ENCODE measurements around the gene NID1. TPM values are rescaled to one million over a fixed set of nuclear protein-coding genes. Genes with fewer than 3 reads are reported as not detected.

Gene NID1
- total RNA-seq, 4 donors from 2014 or later, result 131 to 458 (median 203) TPM

DNA sequence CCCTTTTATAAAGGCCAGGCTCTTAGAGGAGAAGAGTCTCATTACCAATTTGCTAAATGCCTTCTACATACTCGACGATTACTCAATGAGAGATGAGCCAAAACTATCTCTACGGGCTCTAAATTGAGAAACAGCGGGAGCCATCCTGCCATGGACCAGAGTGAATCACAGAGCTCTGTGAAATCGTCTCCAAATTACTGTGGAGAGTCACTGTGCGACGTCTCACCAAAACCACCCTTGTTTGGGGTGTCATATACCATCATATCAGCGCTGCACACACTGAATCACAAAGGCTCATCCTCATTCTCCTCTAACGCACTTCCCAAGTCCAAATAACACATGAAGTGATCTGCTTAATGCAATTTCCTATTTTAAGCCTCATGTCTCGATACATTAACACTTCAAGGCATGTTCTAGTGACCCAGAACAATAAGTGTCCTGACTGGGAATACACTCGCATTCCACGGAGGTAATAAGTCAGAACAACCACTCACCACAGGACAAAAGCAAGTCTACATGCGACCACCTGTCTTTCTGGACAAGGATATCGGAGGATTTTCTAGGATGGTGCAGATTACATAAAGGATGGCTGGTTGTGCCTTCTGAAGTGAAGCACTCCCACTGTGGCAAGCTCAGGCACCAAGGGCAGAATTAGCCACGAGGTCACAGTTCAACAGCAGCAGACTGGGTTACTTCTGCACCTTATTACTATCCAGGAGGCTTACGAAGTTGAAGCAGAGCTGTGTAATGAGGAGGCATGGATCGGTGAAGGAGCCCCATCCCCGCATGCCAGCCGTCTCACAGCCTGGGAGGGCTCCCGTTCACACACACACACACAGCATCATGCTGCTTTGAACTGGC lies 44.3 kb downstream of the NID1 start:
- ATAC-seq (ENCODE audit: low FRiP score), result no peak
- DNase-seq (ENCODE audit: low spot score), result no peak
- TF ChIP-seq, protein P1, sequence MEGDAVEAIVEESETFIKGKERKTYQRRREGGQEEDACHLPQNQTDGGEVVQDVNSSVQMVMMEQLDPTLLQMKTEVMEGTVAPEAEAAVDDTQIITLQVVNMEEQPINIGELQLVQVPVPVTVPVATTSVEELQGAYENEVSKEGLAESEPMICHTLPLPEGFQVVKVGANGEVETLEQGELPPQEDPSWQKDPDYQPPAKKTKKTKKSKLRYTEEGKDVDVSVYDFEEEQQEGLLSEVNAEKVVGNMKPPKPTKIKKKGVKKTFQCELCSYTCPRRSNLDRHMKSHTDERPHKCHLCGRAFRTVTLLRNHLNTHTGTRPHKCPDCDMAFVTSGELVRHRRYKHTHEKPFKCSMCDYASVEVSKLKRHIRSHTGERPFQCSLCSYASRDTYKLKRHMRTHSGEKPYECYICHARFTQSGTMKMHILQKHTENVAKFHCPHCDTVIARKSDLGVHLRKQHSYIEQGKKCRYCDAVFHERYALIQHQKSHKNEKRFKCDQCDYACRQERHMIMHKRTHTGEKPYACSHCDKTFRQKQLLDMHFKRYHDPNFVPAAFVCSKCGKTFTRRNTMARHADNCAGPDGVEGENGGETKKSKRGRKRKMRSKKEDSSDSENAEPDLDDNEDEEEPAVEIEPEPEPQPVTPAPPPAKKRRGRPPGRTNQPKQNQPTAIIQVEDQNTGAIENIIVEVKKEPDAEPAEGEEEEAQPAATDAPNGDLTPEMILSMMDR (IDR thresholded peaks at IDR 0.05), result no peak

DNA sequence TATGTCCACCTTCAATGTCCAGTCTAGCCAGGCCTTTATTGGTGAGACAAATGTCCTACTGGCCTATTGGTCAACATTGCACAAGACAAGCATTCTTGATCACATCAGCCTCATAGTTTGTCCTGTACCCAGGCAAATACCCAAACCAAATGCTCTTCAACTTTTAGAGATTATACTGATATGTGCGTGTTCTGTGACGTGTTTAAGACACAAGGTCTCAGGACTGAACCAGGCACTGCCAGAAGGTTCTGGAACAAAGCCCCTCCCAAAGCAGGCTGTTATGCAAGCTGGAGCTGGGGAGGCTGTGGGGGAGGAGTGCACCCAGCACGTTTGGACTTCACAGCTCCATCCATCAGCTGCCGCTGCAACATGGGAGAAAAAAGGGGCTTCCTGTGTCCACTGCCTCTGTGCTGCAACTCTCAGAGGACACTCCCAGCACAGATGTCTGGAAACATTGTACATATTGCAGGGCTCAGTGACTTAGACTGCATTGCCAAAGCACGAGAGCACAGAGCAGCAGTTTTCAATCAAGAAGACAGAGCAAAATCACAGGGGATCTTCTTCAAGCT lies 45.9 kb downstream of the NID1 start:
- peak; percentile 76 for ATAC-seq (ENCODE audit: low FRiP score)
- DNase-seq (ENCODE audit: low spot score), result no peak

DNA sequence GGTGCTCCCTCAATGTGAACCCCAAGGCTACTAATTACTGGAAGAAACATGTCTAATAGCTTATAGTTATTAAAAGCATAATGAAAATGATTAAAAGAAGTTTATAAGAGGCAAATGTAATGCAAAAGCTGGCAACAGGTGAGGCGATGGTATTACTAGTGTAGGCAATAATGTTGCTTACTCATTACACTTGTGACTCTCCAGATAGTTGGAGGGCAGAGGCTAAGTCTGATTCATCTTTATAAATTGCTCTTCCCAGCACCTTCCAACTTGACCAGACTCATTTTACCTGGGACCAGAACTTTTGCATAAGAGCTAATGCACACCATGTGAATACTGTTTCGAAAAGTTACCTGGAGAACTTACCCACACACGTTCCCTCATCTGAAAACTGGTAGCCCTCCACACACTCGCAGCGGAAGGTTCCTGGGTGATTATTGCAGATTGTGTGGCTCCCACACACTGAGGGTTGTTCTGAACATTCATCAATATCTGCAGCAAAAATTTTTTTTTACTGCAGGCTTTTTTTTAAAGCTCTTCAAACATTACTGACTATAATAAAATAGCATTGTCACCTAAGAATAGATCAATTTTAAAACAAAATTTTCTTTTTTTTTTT lies 48.0 kb downstream of the NID1 start:
- TF ChIP-seq, protein P1 (IDR thresholded peaks at IDR 0.05), result no peak
- DNase-seq (ENCODE audit: low spot score), result no peak
- peak; percentile 16 for ATAC-seq (ENCODE audit: low FRiP score)

More for the DNA sequence above, 45.9 kb downstream of the NID1 start:
- TF ChIP-seq, protein P1 (IDR thresholded peaks at IDR 0.05), result no peak

DNA sequence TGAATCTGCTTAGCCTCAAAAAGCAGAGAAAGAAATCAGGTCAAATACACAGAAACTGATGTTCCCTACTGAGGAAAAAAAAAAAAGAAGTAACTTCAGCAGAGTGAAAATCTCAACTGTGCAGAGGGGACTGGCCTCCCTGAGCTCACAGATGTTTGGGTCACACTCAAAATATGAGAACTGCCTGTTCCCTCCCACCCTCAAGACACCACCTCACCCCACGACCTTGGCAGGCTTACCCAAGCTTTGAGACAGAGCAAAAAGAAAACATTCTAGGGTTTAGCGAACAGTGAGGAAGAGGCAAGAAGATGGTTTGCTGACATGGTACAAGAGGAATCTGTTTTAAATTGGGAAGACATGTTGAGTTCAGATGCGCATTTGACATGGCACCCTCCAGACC lies 48.8 kb downstream of the NID1 start:
- ATAC-seq (ENCODE audit: low FRiP score) (peak; percentile 11), DNase-seq (ENCODE audit: low spot score) (no peak)

DNA sequence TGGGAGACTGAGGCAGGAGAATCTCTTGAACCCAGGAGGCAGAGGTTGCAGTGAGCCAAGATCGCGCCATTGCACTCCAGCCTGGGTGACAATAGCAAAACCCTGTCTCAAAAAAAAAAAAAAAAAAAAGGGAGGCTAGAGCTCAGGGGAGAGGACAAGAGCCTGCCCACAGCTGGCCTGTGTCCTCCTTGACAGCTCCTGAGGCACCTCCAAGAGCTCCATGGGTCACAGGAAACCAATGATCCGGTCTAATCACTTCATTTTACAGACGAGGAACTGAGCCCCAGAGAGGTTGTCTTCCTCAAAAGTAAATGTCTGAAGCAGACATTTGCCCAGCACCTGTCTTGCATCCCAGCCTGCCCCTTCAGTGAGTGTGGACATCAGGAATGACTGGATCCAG lies 49.4 kb downstream of the NID1 start:
- TF ChIP-seq, protein P1 (IDR thresholded peaks at IDR 0.05), result no peak
- DNase-seq (ENCODE audit: low spot score), result no peak
- ATAC-seq (ENCODE audit: low FRiP score), result no peak

More for the DNA sequence above, 48.8 kb downstream of the NID1 start:
- TF ChIP-seq, protein P1 (IDR thresholded peaks at IDR 0.05), result no peak

DNA sequence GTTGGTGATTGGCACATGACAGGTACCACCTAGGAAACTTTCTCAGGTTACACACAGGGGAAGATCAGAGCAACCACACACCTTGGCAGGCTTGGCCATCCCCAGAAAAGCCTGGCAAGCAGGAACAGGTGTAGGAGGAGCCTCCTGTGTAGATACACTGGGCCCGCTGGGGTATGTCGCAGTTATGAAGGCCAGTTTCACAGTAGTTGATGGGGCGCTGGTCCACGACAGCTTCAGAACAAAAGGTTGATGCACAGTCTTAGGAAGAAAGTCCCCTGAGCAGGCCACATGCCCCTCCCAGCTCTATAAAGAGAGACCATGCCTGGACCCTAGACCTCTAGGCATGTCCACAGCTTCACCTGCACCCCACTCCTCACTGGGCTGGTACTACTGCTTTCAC lies 51.6 kb downstream of the NID1 start:
- TF ChIP-seq, protein P1 (IDR thresholded peaks at IDR 0.05), result no peak
- ATAC-seq (ENCODE audit: low FRiP score), result no peak
- no peak for DNase-seq (ENCODE audit: low spot score)
